H1 (cell line): ENCODE results near the gene ZGRF1. TPM values are rescaled to one million over a fixed set of nuclear protein-coding genes. Genes with fewer than 3 reads are reported as not detected.

Source experiments
- ATF2 ChIP-seq: IDR thresholded peaks from 2 replicates; pipeline ENCODE4 v1.6.1; 2012; ENCODE audit warnings: low read length, inconsistent platforms
- CHD2 ChIP-seq: IDR thresholded peaks from 2 replicates; pipeline ENCODE4 v1.6.1; 2012; ENCODE audit warnings: low read length, improper control_type of control experiment
- CHD7 ChIP-seq: fragments of 300-600 bp; sonication (generic); IDR thresholded peaks from 2 replicates; pipeline ENCODE4 v1.7.1; 2012; ENCODE audit warnings: low read length, moderate library complexity, mild to moderate bottlenecking, inconsistent platforms; ENCODE audit not compliant: insufficient replicate concordance
- E2F6 ChIP-seq: IDR thresholded peaks from 2 replicates; pipeline ENCODE4 v1.6.1; 2012; ENCODE audit warnings: inconsistent platforms
- JUN ChIP-seq: IDR thresholded peaks from 2 replicates; pipeline ENCODE4 v1.6.1; 2011; ENCODE audit warnings: low read depth, mild to moderate bottlenecking, improper control_type of control experiment, low read length
- KDM1A ChIP-seq: fragments of 200-600, 300-600 bp; sonication (generic); IDR thresholded peaks from 2 replicates; pipeline ENCODE4 v1.7.1; 2016; ENCODE audit warnings: mild to moderate bottlenecking, low read length, borderline replicate concordance
- NANOG ChIP-seq: IDR thresholded peaks from 2 replicates; pipeline ENCODE4 v1.6.1; 2011; ENCODE audit warnings: low read length, low read depth, mild to moderate bottlenecking, inconsistent platforms; ENCODE audit not compliant: insufficient read depth, poor library complexity, severe bottlenecking
- SIN3A ChIP-seq, 2 experiments: IDR thresholded peaks in 1 of 2; conservative IDR thresholded peaks in 1 of 2; 2 replicates each; pipeline ENCODE4 v1.6.1; 2011 to 2012; ENCODE audit warnings: low read length in 2 of 2, improper control_type of control experiment in 1 of 2, low read depth in 1 of 2, mild to moderate bottlenecking in 1 of 2
- TBP ChIP-seq: IDR thresholded peaks from 2 replicates; pipeline ENCODE4 v1.6.1; 2011; ENCODE audit warnings: low read depth, low read length, improper control_type of control experiment
- polyA plus RNA-seq, 7 experiments: library from polyadenylated mRNA; depleted of rRNA in 3 of 7; stranded (reverse) in 5 of 7; unstranded in 2 of 7; fragments of >200 nt in 5 of 7; fragments of 200-250 nt in 2 of 7; gene quantifications; 1 replicate in 5 of 7; 2 replicates in 1 of 7; 4 replicates in 1 of 7; pipeline versions ENCODE4 v1.2.1 to v1.2.3, GENCODE V29; 2011 to 2013; ENCODE audit warnings: missing spikeins in 2 of 7, mixed read lengths in 2 of 7
- total RNA-seq: library from RNA; stranded (reverse); fragmentation: NEBNext Ultra II Directional; extraction: Animal tissue kit (Norgen Biotek cat#: 25700); gene quantifications from 2 replicates; pipeline ENCODE4 v1.2.1, GENCODE V29; 2021

The ZGRF1 gene
- total and polyA plus RNA-seq, 2 of the 8 experiments (the other 6 are each of a cell fraction or from before 2014, with no cell fraction given), result 12.0 to 44.6 TPM

GRCh38 chr4:112545346-112545745, 91.4 kb downstream of the ZGRF1 start (continued):
- TF ChIP-seq CHD7 (no peak), ATF2 (no peak), E2F6 (no peak), TBP (no peak), JUN (no peak), CHD2 (no peak), NANOG (no peak), SIN3A (conservative IDR thresholded peaks at IDR 0.05 in 1 of 2, IDR thresholded peaks at IDR 0.05 in 1 of 2; ENCODE audit: low read depth in 1 of 2, low read length in 2 of 2) (no peak), KDM1A (no peak)
